Adrenal gland (tissue), 12 donors: ENCODE data around the gene UBE2R2. TPM values are rescaled to one million over a fixed set of nuclear protein-coding genes. Genes with fewer than 3 reads are reported as not detected.

Experiments
- DNase-seq, 7 donors: peaks; one replicate each; pipeline ENCODE4 v3.0.0-alpha.2; 2019 to 2020
- H3K27ac ChIP-seq, 5 donors: fragments of 200-600 bp; sonication (generic) in 4 of 5; 1 replicate in 3 of 5; 2 replicates in 2 of 5; pipeline versions ENCODE4 v1.5.1 to v1.8.0; 2016 to 2020; ENCODE audit warnings: mild to moderate bottlenecking in 1 of 5
- H3K27me3 ChIP-seq: fragments of 200-600 bp; 2 replicates; pipeline ENCODE4 v1.8.0; 2021
- H3K36me3 ChIP-seq, 2 donors: fragments of 200-600 bp; replicated peaks in 1 of 2; 1 replicate in 1 of 2; 2 replicates in 1 of 2; pipeline versions ENCODE4 v1.5.1 to v1.8.0; 2018 to 2022
- H3K4me1 ChIP-seq, 2 donors: fragments of 200-600 bp; replicated peaks in 1 of 2; 1 replicate in 1 of 2; 2 replicates in 1 of 2; pipeline versions ENCODE4 v1.5.1 to v1.8.0; 2018 to 2021
- H3K4me3 ChIP-seq, 4 donors: fragments of 200-600 bp; sonication (generic) in 3 of 4; one replicate each; pipeline ENCODE4 v1.5.1; 2016 to 2018
- H3K9me3 ChIP-seq, 3 donors: fragments of 200-600 bp; sonication (generic) in 1 of 3; replicated peaks in 1 of 3; 1 replicate in 2 of 3; 2 replicates in 1 of 3; pipeline versions ENCODE4 v1.5.1 to v1.8.0; 2016 to 2021
- CTCF ChIP-seq, 6 experiments: fragments of 450-650 bp in 4 of 6; fragments of 200-600 bp in 2 of 6; sonication (generic) in 1 of 6; IDR thresholded peaks; 1 replicate in 5 of 6; 2 replicates in 1 of 6; pipeline versions ENCODE4 v1.5.1 to v1.8.0; 2016 to 2021; ENCODE audit warnings: antibody characterized with exemption in 6 of 6, mild to moderate bottlenecking in 2 of 6, moderate library complexity in 1 of 6
- POLR2A ChIP-seq, 2 donors: fragments of 450-650 bp; IDR thresholded peaks; one replicate each; pipeline ENCODE4 v1.6.1; 2017; ENCODE audit warnings: antibody characterized with exemption in 2 of 2, mild to moderate bottlenecking in 2 of 2, moderate library complexity in 1 of 2
- WGBS, 4 donors: extraction: QIAGEN DNeasy Blood & Tissue Kit in 2 of 4; methylation state at CpG; one replicate each; pipeline versions ENCODE4 v1.1.5 to v1.1.7; 2013 to 2017; 5-methylcytosine and 5-hydroxymethylcytosine counted together
- intact Hi-C, 2 donors: fragments of 100-400 bp; cut with DNase I; formaldehyde crosslinking; loops; one replicate each; pipeline versions ENCODE4 v1.14.1 to v1.15.0; 2022 to 2023
- polyA plus RNA-seq, 3 donors: library from polyadenylated mRNA; stranded (reverse); fragments of 200-250 nt in 2 of 3; fragments of 350-450 nt in 1 of 3; fragmentation: Illumina TruSeq in 1 of 3; extraction: RNeasy Lipid Tissue Mini Kit (QIAGEN cat#74804) in 1 of 3; gene quantifications; one replicate each; pipeline ENCODE4 v1.2.3, GENCODE V29; 2013 to 2014
- total RNA-seq, 9 donors: library from RNA; depleted of rRNA in 4 of 9; stranded (reverse); fragments of >200 nt in 4 of 9; fragments of 120-200 nt in 1 of 9; fragmentation: NEBNext Ultra II Directional in 1 of 9; extraction: Animal tissue kit (Norgen Biotek cat#: 25700) in 1 of 9; gene quantifications; one replicate each; pipeline versions ENCODE4 v1.1.0 to v1.2.4, GENCODE V29; 2013 to 2023
- donor health status: healthy with polysubstance abuse.
- donor health status: Bipolar disorder and iron deficiency.
- donor health status: DM: yes; HTN: yes; CAD: no.
- donor health status: DM: no; HTN: no; CAD: no.
- donor health status: DM: no; HTN: no; CAD: no.
- donor health status: DM: yes; HTN: yes; CAD: no.

UBE2R2 gene
- total and polyA plus RNA-seq, 12 donors, result 12.8 to 46.7 (median 26.9) TPM

DNA sequence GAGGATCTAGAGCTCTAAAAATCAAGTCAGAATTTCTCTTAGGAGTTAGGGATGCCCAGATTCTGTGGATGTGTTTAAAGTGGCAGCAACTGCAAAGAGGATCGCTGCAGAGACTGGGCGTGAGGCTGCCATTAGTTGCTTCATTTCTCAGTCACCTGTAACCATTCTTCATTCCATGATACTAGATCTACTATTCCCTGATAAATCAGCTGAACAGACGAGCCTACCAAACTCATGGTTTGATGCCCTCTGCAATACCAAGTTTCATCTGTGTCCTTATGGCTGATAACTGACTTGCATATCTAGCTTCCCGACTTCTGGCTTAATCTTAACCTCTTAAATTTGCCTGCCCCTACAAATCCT lies 33.3 kb downstream of the UBE2R2 start:
- Histone ChIP-seq H3K4me1 (peaks cover 23 to 54% of the 10 kb centered on the region in 2 donors), H3K27ac (peak overlapping the region in 2 of 5 donors; percentile 17 to 55)
- DNase-seq, result peak in 1 of 7 donors; percentile 31

DNA sequence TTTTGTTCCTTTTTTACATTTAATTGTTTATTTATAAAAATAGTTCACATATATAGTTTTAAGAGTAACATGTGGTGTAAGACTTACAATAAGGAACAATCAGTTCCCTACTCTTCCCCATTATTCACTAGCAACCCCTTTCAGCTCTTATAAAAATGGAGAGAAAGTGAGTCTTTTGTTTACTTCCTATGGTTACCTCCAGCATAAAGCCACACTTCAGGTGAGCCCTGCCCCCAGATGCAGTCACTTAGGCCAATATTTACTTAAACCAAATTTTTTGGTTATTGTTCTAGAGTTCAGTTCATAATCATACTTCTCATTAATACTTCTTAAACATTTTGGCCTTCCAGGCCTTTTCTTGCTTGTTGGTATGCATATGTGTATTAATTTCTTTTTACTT lies 33.7 kb downstream of the UBE2R2 start:
- H3K27me3 ChIP-seq, result no peaks in the 10 kb centered on the region
- no peaks in the 10 kb centered on the region for H3K36me3 ChIP-seq
- DNase-seq, result no peak
- intact Hi-C loops, result loop anchor here in 1 of 2 donors (5.0 kb wide), 1 partner anchor 33 kb away; the partner anchor contains the start of gene UBE2R2
- no peak overlapping the region for H3K4me3 ChIP-seq
- H3K4me1 ChIP-seq, result peaks cover 23 to 58% of the 10 kb centered on the region in 2 donors
- no peaks in the 10 kb centered on the region for H3K9me3 ChIP-seq
- TF ChIP-seq POLR2A (IDR thresholded peaks at IDR 0.05) (no peak), CTCF (IDR thresholded peaks at IDR 0.05) (no peak)
- no peak overlapping the region for H3K27ac ChIP-seq

More for the DNA sequence above, 33.3 kb downstream of the UBE2R2 start:
- Histone ChIP-seq H3K36me3 (no peaks in the 10 kb centered on the region), H3K9me3 (no peaks in the 10 kb centered on the region), H3K4me3 (no peak overlapping the region), H3K27me3 (no peaks in the 10 kb centered on the region)
- intact Hi-C loops, result loop anchor here in 1 of 2 donors (5.0 kb wide), 1 partner anchor 33 kb away; the partner anchor contains the start of gene UBE2R2
- 81 to 87% (median 85%) methylated on average over 4 of the region's 4 CpGs for WGBS, 4 donors
- no peak for TF ChIP-seq CTCF (IDR thresholded peaks at IDR 0.05)
- TF ChIP-seq POLR2A (IDR thresholded peaks at IDR 0.05), result no peak

DNA sequence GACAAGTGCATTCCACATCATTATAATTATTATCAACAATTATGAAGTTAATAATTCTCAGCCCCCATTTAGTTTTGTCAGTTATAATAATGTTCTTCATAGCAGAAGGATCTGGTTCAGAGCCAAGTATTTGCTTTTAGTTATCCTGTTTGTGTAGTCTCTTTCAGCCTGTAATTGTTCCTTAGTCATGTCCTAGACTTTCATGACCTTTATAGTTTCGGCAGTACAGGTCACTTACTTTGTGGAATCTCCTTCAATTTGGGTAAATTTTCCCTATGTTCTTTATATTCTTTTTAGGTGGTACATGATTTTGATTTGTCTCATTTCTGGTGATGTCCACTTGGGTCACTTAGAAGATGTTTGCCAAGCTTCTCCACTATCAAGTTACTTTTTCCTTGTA lies 34.3 kb downstream of the UBE2R2 start:
- Histone ChIP-seq H3K9me3 (no peaks in the 10 kb centered on the region), H3K4me3 (no peak overlapping the region), H3K36me3 (no peaks in the 10 kb centered on the region), H3K27me3 (no peaks in the 10 kb centered on the region), H3K27ac (no peak overlapping the region), H3K4me1 (peaks cover 23 to 59% of the 10 kb centered on the region in 2 donors)
- intact Hi-C loops, result loop anchor here in 1 of 2 donors (5.0 kb wide), 1 partner anchor 34 kb away; the partner anchor contains the start of gene UBE2R2
- WGBS, 4 donors, result 21 to 38% (median 30%) methylated on average over 1 of the region's 1 CpG
- no peak for DNase-seq
- TF ChIP-seq POLR2A (IDR thresholded peaks at IDR 0.05), result no peak
- no peak for TF ChIP-seq CTCF (IDR thresholded peaks at IDR 0.05)

GRCh38 chr9:33852216-33852826 lies 35.4 kb downstream of the UBE2R2 start:
- Histone ChIP-seq H3K27me3 (no peaks in the 10 kb centered on the region), H3K27ac (peak overlapping the region in 1 of 5 donors; percentile 39), H3K36me3 (no peaks in the 10 kb centered on the region), H3K9me3 (no peaks in the 10 kb centered on the region), H3K4me1 (peaks cover 23 to 54% of the 10 kb centered on the region in 2 donors), H3K4me3 (no peak overlapping the region)
- WGBS, 4 donors, result 65 to 69% (median 68%) methylated on average over 8 of the region's 8 CpGs
- no peak for TF ChIP-seq POLR2A (IDR thresholded peaks at IDR 0.05)
- TF ChIP-seq CTCF (IDR thresholded peaks at IDR 0.05), result peak; percentile 40 to 85 (median 78)
- intact Hi-C loops, result loop anchor here in 1 of 2 donors (5.0 kb wide), 1 partner anchor 35 kb away; the partner anchor contains the start of gene UBE2R2
- peak; percentile 71 to 93 (median 80) for DNase-seq
